HG03439 (cell line): ENCODE data around the gene HOXD9.

Source experiments
- ATAC-seq: cut with Tn5 transposase; IDR thresholded peaks from one replicate; pipeline ENCODE4 v1.9.1; 2021; ENCODE audit warnings: mild to moderate bottlenecking, moderate library complexity; ENCODE audit not compliant: unreplicated experiment

The HOXD9 gene

DNA sequence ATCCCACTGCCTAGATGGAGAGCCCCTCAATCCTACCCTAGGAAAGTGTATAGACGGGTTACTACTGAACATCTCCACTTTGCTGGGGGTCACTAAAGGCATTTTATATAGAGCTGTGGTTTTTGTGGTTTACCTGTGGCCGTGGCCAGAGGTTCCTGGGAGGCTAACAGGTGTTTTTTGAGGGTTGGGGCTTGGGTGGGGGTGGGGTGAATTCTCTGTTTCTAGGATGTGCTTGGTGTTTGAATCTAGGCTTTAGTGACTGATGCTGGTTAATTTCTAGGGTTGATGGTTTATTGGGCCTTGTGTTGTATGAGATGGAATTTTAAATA lies 14.7 kb downstream of the HOXD9 start:
- no peak for ATAC-seq

- ATAC-seq, result no peak
Observed at GRCh38 chr2:176137906-176138305, 15.4 kb downstream of the HOXD9 start.

GRCh38 chr2:176138526-176138922 lies 16.0 kb downstream of the HOXD9 start:
- ATAC-seq, result no peak

DNA sequence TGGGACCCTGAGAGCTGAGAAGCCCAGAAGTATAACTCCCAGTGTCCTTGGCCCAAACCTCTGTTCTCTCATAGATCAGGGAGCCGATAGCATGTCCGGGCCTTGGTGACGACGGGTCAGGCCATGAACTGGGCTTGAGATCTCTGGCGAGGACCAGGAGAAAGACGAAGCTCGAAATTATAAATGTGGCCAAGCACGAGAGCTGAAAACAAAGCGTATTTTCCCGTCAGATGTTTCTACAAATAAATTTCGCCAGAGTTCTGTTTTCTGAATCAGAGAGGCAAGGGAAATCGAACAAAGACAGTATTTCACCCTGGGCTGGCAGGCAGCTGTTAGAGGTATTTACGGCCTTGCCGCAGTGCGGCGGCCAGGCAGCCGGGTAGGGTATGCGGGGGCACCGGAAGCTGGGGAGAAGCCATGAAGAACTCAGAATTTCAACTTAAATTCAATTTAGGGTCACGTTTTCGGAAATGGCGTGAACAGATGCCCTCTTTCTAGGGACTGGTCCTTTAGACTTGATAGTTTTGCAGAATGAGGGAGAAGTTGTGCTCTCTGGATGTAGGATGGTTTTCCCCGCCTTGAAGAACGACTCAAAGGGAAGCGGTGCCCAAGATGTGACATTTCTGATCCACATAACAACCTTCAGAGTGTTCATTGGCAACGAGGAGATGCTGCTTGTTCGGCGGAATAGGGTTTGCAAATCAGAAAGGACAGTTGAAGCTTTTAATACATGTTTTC lies 16.6 kb downstream of the HOXD9 start:
- no peak for ATAC-seq

DNA sequence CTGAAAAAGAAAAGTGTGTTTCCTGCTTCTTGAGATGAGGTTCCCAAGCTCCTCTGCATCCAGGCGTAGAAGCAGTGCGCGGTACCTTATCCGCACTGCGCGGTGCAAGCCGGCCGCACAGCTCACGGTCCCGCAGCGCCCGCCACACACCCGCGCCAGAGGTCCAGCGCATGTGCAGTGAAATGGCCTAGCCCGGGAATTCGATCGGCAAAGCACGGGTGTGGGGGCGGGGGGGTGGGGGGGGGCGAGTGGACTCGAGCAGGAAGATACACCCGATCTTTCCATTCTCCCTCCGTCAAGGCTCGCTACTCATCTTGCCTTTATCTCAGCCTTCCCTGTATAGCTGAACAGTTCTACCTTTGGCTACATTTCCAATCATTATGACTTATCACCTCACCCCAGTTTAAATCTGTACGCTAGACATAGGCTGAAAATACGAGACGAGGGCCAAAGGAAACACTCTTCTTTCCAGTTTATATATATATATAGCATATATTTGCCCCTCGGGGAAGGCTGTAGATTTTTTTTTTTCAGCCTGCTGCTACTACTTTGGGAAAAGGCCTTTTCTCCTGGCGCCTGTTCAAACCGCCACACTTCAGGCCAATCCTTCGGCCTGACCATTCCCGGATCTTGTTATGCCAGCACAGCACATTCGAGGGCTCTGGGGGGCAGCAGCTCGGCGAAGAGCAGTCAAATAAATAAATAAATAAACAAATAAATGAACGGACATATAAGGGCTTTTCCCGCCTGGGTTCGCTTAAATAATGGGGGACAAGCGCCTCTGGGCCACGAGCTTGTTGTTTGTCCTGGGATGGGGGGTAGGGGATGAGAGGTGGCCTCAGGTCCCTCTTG lies 17.4 kb downstream of the HOXD9 start:
- no peak for ATAC-seq

DNA sequence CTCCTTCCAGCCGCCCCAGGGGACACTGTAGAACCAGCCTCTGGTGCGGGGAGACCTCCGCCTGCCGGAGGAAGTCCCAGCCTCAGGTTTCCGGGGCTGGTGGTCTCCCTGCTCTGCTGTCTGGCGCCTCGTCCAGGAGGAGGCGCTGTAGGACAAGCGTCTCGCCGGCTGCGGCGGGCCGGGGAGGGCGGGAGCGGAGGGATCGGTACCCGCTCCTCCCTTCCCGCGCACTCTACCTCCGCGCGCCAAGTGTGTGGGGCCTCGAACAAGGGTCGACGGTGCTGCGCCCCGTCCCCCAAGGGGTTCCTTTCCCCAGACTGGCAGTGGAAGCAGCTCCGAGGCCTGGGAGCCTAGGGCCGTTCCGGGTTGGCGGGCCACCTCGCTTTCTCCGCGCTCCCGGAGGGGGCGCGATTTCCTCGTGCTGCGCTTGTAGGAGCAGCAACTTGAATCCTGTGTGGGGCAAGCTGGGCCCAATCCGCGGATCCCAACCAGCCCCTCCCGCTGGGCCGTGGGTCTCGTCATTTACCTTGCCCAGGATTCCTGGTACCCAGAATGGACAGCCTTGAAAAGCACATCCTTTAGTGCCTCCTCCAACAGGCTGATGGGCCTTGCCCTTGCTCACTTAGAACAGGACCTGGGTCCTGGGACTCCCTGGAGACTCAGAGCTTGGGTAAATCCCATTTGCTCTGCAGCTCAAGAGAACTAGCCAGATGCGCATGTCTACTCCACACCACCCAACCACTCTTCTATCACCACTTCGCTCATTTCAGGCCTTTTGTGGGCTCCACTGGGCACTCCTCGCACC lies 18.2 kb downstream of the HOXD9 start:
- ATAC-seq, result peak; percentile 82

- ATAC-seq, result no peak
Observed at GRCh38 chr2:176142281-176142680, 19.8 kb downstream of the HOXD9 start.

- no peak for ATAC-seq
Observed at GRCh38 chr2:176145085-176145969, 22.8 kb downstream of the HOXD9 start.

DNA sequence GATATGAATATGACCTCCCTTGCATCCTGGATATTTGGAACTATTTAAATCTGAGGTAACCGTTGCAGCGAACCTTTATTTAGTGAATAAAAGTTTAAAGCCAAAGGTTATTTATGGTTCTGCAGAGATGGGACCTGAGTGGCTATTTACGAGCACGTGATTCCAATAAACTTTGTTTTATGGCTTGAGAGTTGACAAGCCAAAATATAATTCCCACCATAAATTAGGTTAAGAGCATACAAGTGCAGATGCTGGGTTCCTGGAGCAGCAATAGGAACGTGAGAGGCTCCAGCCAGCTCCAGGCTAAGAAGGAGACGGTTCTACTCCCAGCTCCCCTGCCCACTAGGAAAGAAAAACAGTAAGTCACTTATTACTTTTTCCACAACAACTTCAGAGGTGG lies 23.6 kb downstream of the HOXD9 start:
- no peak for ATAC-seq

DNA sequence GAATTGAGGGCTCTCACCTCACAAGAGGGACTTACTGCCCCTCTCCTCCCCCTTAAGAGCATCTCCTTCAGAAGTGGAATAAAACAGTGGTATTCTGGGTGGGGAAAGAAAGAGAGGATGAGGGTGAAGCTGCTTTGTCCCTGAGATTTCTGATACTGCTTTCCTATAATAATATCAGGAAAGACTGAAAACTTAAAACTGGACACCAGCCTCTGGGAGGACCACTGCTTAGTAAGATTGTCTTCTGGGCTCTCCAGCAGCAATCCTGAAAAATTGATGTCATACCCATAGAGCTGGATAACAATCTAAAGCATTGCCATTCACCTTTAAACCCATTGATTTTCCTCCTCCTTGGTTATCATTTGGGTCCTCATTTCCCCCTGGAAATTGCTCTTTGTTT lies 24.1 kb downstream of the HOXD9 start:
- ATAC-seq, result no peak

- no peak for ATAC-seq
Observed at GRCh38 chr2:176147210-176147799, 24.8 kb downstream of the HOXD9 start.

DNA sequence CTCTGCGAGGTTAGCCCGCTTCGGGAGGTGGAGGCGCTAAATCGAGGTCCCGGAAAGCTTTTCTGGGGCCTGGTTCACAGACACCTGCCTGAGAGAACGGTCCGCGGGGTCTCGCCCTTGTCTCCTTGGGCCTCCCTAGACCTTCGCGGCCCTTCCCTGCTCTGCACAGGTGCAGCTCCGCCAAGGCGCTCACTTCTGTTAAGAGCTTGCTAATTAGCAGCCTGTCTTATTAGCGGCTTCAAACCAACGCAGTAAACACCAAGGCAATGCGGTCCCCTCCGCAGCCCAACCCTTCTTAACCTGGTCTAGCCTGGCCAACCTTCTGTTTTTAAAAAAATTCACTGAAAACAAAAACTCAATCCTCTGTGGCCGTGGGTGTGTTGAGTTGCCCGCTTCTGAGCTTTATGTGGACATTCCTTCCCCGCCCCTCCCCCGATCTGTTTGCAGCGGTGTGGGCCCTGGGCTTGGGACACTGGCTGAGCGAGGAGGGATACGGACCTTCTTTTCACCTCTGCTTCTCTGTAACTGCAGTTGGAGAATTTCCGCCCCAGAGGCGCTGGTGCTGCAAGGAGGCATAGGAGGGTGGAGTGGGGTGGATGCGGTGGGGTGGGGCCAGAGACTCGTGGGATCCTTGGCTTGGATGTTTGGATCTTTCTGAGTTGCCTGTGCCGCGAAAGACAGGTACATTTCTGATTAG lies 25.4 kb downstream of the HOXD9 start:
- ATAC-seq, result no peak

DNA sequence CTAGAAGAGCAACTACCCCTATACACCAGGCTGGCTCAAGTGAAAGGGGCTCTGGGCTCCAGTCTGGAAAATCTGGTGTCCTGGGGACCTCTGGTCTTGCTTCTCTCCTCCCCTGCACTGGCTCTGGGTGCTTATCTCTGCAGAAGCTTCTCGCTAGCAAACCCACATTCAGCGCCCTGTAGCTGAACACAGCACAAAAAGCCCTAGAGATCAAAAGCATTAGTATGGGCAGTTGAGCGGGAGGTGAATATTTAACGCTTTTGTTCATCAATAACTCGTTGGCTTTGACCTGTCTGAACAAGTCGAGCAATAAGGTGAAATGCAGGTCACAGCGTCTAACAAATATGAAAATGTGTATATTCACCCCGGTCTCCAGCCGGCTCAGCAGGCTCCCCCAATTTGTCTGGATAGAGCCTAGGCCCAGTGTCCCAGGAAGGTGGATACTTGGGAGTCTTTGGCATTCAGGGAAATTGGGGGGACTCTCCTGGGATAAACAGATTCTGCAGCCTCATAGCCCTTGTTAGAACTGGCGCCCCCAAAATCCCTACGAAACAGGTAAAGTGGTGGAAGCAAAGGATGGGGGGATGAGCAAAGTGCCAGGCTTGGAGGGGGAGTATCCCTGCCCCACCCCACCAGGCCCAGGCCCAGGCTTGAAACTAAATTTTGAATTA lies 26.4 kb downstream of the HOXD9 start:
- ATAC-seq, result no peak

DNA sequence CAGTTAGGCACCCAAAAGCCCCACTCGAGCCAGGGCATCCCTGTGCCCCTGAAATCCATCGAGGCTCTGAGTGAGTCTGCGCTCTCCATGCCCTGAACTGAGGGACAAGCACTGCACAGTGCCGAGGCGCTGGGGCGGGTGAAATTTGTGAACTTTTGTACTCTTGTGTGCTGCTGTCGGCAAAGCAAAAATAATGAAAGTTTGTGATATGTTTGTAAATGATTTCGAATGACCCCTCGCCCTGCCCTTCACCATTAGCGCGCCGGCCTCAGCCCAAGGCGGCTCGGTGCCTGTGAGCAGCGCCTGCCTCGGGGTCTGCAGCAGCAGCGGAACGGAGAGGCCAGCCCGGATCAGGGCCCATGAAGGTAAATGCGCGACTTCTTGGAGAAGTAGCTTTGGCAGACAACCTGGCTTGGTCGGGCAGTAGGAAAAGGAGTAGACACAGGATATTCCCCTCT lies 27.0 kb downstream of the HOXD9 start:
- ATAC-seq, result no peak

DNA sequence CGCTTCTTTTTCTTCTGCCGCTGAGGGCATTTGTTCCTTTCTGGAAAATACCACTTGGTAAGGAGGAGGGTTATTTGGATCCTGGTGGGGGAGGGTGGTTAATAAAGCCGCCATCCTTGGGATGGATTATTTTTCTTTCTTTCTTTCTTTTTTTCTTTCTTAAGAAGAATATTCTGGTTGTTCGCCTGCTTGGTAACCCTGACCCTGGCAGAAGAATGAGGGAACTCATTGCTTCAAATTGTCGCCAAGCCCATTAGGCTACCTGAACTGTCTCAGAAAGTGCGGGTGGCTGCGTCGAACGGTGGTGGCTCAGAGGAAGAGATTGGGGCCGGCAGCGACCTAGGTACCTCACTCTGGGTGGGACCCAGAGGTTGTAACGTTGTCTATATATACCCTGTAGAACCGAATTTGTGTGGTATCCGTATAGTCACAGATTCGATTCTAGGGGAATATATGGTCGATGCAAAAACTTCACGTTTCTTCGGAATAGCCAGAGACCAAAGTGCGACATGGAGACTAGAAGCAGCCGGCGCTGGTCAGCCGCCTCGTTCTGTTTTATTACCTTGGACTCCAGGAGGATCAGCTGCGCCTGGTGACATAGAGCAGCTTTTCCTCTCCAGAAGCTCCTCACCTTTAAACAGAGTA lies 27.5 kb downstream of the HOXD9 start:
- ATAC-seq, result no peak

- ATAC-seq, result no peak
Observed at GRCh38 chr2:176150584-176151441, 28.3 kb downstream of the HOXD9 start.

- no peak for ATAC-seq
Observed at GRCh38 chr2:176151442-176152287, 29.1 kb downstream of the HOXD9 start, which contains the start of gene HOXD4. HOXD4 (plus strand) TSS chr2:176151550; CDS start chr2:176151634, 84 bp downstream.
